Measurements from ENCODE around the gene SC5D.

The SC5D gene

GRCh38 chr11:121330614-121331435 lies 38.3 kb downstream of the SC5D start:
- DNase-seq = no peak

DNA sequence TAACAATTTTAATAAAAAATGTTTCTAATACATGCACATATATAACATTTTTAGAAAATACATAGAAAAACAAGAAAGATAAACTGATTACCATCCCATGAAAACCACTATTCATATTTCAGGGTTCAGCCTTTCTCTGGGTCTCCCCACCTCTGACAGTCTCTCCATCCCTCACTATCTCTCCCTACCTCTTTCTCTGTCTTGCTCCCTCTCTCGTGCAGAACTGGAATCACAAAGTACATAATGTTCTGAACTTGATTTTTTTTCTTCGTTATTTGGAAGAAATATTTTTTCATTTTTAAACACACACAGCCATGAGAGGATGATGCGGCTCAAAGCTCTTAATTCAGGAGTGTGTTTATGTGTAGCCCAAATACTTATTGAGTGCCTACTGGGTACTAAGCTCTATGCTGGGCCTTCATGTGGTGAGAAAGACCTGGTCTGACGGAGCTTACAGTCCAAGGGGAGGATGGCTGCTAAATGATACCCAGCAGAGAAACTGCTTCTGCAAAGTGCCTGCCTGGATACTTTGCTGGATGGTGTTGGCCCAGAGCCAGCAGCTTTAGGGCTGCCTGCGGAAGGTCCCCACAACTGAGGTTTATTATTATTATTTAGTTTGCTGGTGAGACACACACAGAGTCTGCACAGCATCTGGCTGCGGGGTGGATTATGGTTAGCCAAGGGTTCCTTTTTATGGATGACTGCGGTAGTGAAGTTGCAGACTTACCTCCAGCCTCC lies 42.6 kb downstream of the SC5D start:
- DNase-seq = no peak

DNA sequence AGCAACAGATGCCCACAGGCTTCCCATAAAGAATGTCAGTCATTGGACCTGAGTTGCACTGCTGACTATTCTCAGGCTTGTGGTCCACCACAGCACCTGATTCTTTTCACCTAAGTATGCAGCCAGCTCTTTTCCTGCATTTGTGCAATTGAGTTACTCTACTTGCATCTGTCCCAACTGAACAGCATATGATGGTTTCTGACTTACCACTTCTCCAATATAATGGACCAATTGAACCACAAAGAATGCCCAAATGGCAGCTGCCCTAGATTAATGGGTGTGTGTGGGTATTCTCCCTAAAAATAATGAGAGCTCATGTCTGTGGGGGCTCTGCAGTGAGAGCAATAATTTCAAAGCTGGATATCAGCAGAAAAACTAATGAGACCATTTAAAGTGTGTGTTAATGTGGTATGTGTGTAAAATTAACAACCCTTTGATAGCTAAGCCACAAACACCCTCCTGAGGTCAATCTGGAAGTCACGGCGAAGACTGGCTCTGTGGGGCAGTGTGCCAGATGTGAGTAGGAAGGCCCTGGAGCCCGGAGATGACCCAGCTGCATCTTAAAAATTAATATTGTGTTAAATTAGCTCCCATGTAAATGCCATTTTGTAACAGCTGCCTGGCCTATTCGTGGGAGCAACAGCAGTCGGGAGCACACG lies 43.8 kb downstream of the SC5D start:
- no peak for DNase-seq

- peak; percentile 25 for DNase-seq
These were observed 44.5 kb downstream of the SC5D start for GRCh38 chr11:121337078-121337477.

DNA sequence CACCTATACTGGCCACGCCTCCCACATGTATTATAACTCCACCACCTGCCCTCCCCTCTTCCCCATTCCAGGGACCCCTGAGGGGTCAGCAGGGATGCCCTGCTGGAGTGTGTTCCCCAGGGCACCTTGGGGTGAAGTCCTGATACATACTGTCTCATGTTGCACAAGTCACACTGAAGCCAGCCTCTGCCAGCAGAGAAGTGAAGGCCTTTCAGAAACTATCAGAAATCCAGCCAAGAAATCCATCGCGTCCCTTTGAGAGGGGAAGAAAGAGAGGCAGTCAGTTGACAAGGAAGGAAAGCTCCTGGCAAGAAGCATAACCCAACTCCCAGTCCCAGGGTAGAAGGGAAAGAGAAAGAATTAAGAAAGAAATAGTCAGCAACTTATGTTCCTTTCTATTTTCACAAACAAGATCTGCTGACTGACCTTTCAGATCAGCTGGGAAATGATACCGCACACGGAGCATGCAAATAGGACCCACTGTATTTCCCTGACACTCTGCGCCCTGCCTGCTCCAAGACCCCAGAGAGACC lies 45.2 kb downstream of the SC5D start:
- DNase-seq = no peak

GRCh38 chr11:121338536-121338935 lies 46.0 kb downstream of the SC5D start:
- DNase-seq = no peak

GRCh38 chr11:121340032-121340580 lies 47.5 kb downstream of the SC5D start:
- no peak for DNase-seq

DNA sequence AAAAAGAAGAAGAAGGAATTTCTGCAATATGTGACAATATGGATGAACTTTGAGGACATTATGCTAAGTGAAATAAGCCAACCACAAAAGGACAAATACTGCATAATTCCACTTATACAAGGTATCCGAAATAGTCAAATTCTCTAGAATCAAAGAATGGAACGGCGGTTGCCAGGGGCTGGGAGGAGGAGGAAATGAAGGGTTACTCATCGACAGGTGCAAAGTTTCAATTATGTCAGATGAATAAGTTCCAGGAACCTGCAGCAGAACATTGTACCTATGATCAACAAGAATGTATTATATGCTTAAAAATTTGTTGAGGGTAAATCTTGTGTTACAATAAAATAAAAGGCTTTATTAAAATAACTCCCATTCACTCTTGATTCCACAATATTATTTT lies 49.0 kb downstream of the SC5D start:
- peak; percentile 51 for DNase-seq

- DNase-seq = no peak
These were observed 52.3 kb downstream of the SC5D start for GRCh38 chr11:121344824-121345223.

GRCh38 chr11:121347094-121347493 lies 54.5 kb downstream of the SC5D start:
- DNase-seq = no peak

GRCh38 chr11:121347813-121348212 lies 55.2 kb downstream of the SC5D start:
- DNase-seq = no peak

- no peak for DNase-seq
These were observed 55.8 kb downstream of the SC5D start for GRCh38 chr11:121348220-121348875.

- no peak for DNase-seq
These were observed 57.2 kb downstream of the SC5D start for GRCh38 chr11:121349790-121350189.

- no peak for DNase-seq
These were observed 57.9 kb downstream of the SC5D start for GRCh38 chr11:121350314-121351082.

- DNase-seq = no peak
These were observed 58.6 kb downstream of the SC5D start for GRCh38 chr11:121351083-121351630.

- DNase-seq = no peak
These were observed 59.8 kb downstream of the SC5D start for GRCh38 chr11:121352251-121352891.

DNA sequence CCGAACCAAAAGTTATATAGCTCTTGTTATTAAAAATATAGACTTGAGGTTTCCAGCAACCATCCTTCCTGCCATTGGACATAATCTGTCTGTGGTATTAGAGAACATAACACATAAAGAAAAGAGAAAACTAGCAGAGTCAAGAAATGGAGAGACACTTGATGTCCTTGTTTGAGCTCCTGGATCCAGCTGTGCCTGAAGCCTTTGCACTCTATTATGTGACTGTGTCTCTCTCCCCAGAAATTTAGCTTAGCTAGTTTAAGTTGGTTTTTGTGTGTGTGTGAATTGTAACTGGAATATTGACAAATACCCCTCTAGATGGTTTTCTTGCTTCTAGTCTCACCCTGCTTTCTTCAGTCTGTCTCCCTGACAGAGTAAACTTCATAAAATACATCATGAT lies 61.6 kb downstream of the SC5D start:
- DNase-seq = no peak

GRCh38 chr11:121356357-121356756 lies 63.8 kb downstream of the SC5D start:
- DNase-seq = no peak

Data from activated CD4-positive, alpha-beta T cell treated with anti-CD3 and anti-CD28 coated beads for 48 hours (primary cell).